GM12891 (cell line): ENCODE results near the gene ADCY2.

ENCODE experiments used
- PAX5 ChIP-seq: IDR thresholded peaks from 2 replicates; pipeline ENCODE4 v1.6.1; 2011; ENCODE audit warnings: low read length, moderate library complexity, mild to moderate bottlenecking; ENCODE audit not compliant: insufficient read depth, severe bottlenecking
- POLR2A ChIP-seq: IDR thresholded peaks from 2 replicates; pipeline ENCODE4 v1.6.1; 2011; ENCODE audit warnings: low read depth, low read length, control low read depth
- SPI1 ChIP-seq: IDR thresholded peaks from 2 replicates; pipeline ENCODE4 v1.6.1; 2011; ENCODE audit warnings: low read depth, low read length, control low read depth

GRCh38 chr5:7367780-7368179, 28.2 kb upstream of the ADCY2 start:
- TF ChIP-seq POLR2A (no peak), SPI1 (no peak), PAX5 (no peak)
